WTC11 (cell line): ENCODE data around the gene GTF3C1. TPM values are rescaled to one million over a fixed set of nuclear protein-coding genes. Genes with fewer than 3 reads are reported as not detected.

Experiments
- ATAC-seq: fragments of 200-7000 bp; cut with Tn5 transposase; 2 replicates; pipeline ENCODE4 v1.10.0; 2021; ENCODE audit warnings: mild to moderate bottlenecking, moderate library complexity
- CTCF ChIA-PET: fragments of 300-600 bp; sonication (Branson Sonifier 250); formaldehyde crosslinking; loops from one replicate; lab custom pipeline; 2021; ENCODE audit warnings: antibody characterized with exemption; lab: Charles Lee
- POLR2A ChIA-PET: fragments of 350-600 bp; sonication (Branson Sonifier 250); formaldehyde crosslinking; loops from one replicate; lab custom pipeline; 2021; ENCODE audit warnings: antibody characterized with exemption; lab: Charles Lee
- DNase-seq: peaks from one replicate; pipeline ENCODE4 v3.0.0; 2021; ENCODE audit warnings: low spot score
- H3K27ac Mint-ChIP-seq: 2 replicates; pipeline ENCODE4 v1.8.0; 2021; ENCODE audit warnings: mixed read lengths
- H3K27me3 Mint-ChIP-seq: 2 replicates; pipeline ENCODE4 v1.8.0; 2021; ENCODE audit warnings: low read depth, mild to moderate bottlenecking, moderate library complexity, mixed read lengths
- H3K36me3 Mint-ChIP-seq: 2 replicates; pipeline ENCODE4 v1.8.0; 2021; ENCODE audit warnings: mixed read lengths
- H3K4me1 Mint-ChIP-seq: 2 replicates; pipeline ENCODE4 v1.8.0; 2022; ENCODE audit warnings: mixed read lengths
- H3K4me3 Mint-ChIP-seq: 2 replicates; pipeline ENCODE4 v1.8.0; 2021; ENCODE audit warnings: mild to moderate bottlenecking, moderate library complexity, mixed read lengths
- H3K9me3 Mint-ChIP-seq: 2 replicates; pipeline ENCODE4 v1.8.0; 2021; ENCODE audit warnings: mixed read lengths
- CREB1 ChIP-seq: sonication (generic); formaldehyde crosslinking; IDR thresholded peaks from 2 replicates; pipeline ENCODE4 v1.8.0; 2023; ENCODE audit warnings: mild to moderate bottlenecking, missing genetic modification reagents
- CREM ChIP-seq: sonication (generic); formaldehyde crosslinking; IDR thresholded peaks from 2 replicates; pipeline ENCODE4 v1.8.1; 2022; ENCODE audit warnings: mild to moderate bottlenecking, missing genetic modification reagents, moderate library complexity
- ETV6 ChIP-seq: sonication (generic); formaldehyde crosslinking; IDR thresholded peaks from 2 replicates; pipeline ENCODE4 v1.8.1; 2022; ENCODE audit warnings: mild to moderate bottlenecking, missing genetic modification reagents
- FOXP1 ChIP-seq: sonication (generic); formaldehyde crosslinking; IDR thresholded peaks from 2 replicates; pipeline ENCODE4 v1.8.0; 2022; ENCODE audit warnings: missing genetic modification reagents, mild to moderate bottlenecking, moderate library complexity, borderline replicate concordance
- GRHL2 ChIP-seq: fragments of 250-450 bp; sonication (Bioruptor Pico); IDR thresholded peaks from 2 replicates; pipeline ENCODE4 v1.8.0; 2022; ENCODE audit warnings: mild to moderate bottlenecking, moderate library complexity; ENCODE audit not compliant: insufficient replicate concordance, severe bottlenecking
- GTF2I ChIP-seq: fragments of 250-450 bp; sonication (Bioruptor Pico); conservative IDR thresholded peaks from 2 replicates; pipeline ENCODE4 v1.4.0; 2021; ENCODE audit warnings: mild to moderate bottlenecking
- JAZF1 ChIP-seq: fragments of 250-450 bp; sonication (Bioruptor Pico); IDR thresholded peaks from 2 replicates; pipeline ENCODE4 v1.9.0; 2021; ENCODE audit warnings: moderate library complexity, mild to moderate bottlenecking, inconsistent platforms
- JUN ChIP-seq: sonication (generic); formaldehyde crosslinking; IDR thresholded peaks from 2 replicates; pipeline ENCODE4 v1.8.0; 2023; ENCODE audit warnings: mild to moderate bottlenecking, missing genetic modification reagents
- NFYB ChIP-seq: sonication (generic); formaldehyde crosslinking; conservative IDR thresholded peaks from 2 replicates; pipeline ENCODE4 v1.8.0; 2022; ENCODE audit warnings: low read depth, missing genetic modification reagents
- NR1H2 ChIP-seq: sonication (generic); formaldehyde crosslinking; IDR thresholded peaks from 2 replicates; pipeline ENCODE4 v1.9.0; 2021; ENCODE audit warnings: mild to moderate bottlenecking, moderate library complexity, missing genetic modification reagents
- OVOL2 ChIP-seq: fragments of 250-450 bp; sonication (Bioruptor Pico); IDR thresholded peaks from 2 replicates; pipeline ENCODE4 v1.9.0; 2021; ENCODE audit warnings: mild to moderate bottlenecking, borderline replicate concordance
- RELA ChIP-seq: sonication (generic); formaldehyde crosslinking; IDR thresholded peaks from 2 replicates; pipeline ENCODE4 v1.8.1; 2022; ENCODE audit warnings: missing genetic modification reagents, mild to moderate bottlenecking, borderline replicate concordance
- SOX15 ChIP-seq: fragments of 250-450 bp; sonication (Bioruptor Pico); IDR thresholded peaks from 2 replicates; pipeline ENCODE4 v1.9.0; 2021; ENCODE audit warnings: mild to moderate bottlenecking
- SP1 ChIP-seq: sonication (generic); formaldehyde crosslinking; conservative IDR thresholded peaks from 2 replicates; pipeline ENCODE4 v1.8.1; 2022; ENCODE audit warnings: missing genetic modification reagents
- TEAD1 ChIP-seq: sonication (generic); formaldehyde crosslinking; IDR thresholded peaks from 2 replicates; pipeline ENCODE4 v1.8.0; 2022; ENCODE audit warnings: mild to moderate bottlenecking, missing genetic modification reagents
- TP53 ChIP-seq: sonication (generic); formaldehyde crosslinking; IDR thresholded peaks from 2 replicates; pipeline ENCODE4 v1.8.1; 2023; ENCODE audit warnings: mild to moderate bottlenecking, missing genetic modification reagents
- ZNF121 ChIP-seq: sonication (generic); formaldehyde crosslinking; IDR thresholded peaks from 2 replicates; pipeline ENCODE4 v1.8.0; 2023; ENCODE audit warnings: missing genetic modification reagents
- ZNF138 ChIP-seq: sonication (generic); formaldehyde crosslinking; conservative IDR thresholded peaks from 2 replicates; pipeline ENCODE4 v1.8.1; 2022; ENCODE audit warnings: mild to moderate bottlenecking, moderate library complexity, missing genetic modification reagents
- ZNF671 ChIP-seq: fragments of 250-450 bp; sonication (Bioruptor Pico); IDR thresholded peaks from 2 replicates; pipeline ENCODE4 v1.8.0; 2021; ENCODE audit warnings: mild to moderate bottlenecking
- total RNA-seq: library from RNA; stranded (reverse); gene quantifications from 3 replicates; pipeline ENCODE4 v1.2.3, GENCODE V29; 2021
- TF ChIP-seq, protein P1 (sequence below): fragments of 250-450 bp; sonication (Bioruptor Pico); IDR thresholded peaks from 2 replicates; pipeline ENCODE4 v1.8.0; 2021; ENCODE audit warnings: mild to moderate bottlenecking
- TF ChIP-seq, protein P2 (sequence below): sonication (generic); formaldehyde crosslinking; IDR thresholded peaks from 2 replicates; pipeline ENCODE4 v1.8.0; 2022; ENCODE audit warnings: mild to moderate bottlenecking, missing genetic modification reagents
- TF ChIP-seq, protein P3 (sequence below): fragments of 250-450 bp; sonication (Bioruptor Pico); IDR thresholded peaks from 2 replicates; pipeline ENCODE4 v1.9.0; 2021; ENCODE audit warnings: mild to moderate bottlenecking
- TF ChIP-seq, protein P4 (sequence below): sonication (generic); formaldehyde crosslinking; IDR thresholded peaks from 2 replicates; pipeline ENCODE4 v1.8.1; 2023; ENCODE audit warnings: mild to moderate bottlenecking, moderate library complexity, missing genetic modification reagents
- TF ChIP-seq, protein P5 (sequence below): sonication (generic); formaldehyde crosslinking; IDR thresholded peaks from 2 replicates; pipeline ENCODE4 v1.8.0; 2022; ENCODE audit warnings: mild to moderate bottlenecking, missing genetic modification reagents
- TF ChIP-seq, protein P6 (sequence below): sonication (generic); formaldehyde crosslinking; IDR thresholded peaks from 2 replicates; pipeline ENCODE4 v1.8.0; 2022; ENCODE audit warnings: mild to moderate bottlenecking, missing genetic modification reagents

The GTF3C1 gene
- total RNA-seq, 1 experiment from 2014 or later, result 146 TPM

DNA sequence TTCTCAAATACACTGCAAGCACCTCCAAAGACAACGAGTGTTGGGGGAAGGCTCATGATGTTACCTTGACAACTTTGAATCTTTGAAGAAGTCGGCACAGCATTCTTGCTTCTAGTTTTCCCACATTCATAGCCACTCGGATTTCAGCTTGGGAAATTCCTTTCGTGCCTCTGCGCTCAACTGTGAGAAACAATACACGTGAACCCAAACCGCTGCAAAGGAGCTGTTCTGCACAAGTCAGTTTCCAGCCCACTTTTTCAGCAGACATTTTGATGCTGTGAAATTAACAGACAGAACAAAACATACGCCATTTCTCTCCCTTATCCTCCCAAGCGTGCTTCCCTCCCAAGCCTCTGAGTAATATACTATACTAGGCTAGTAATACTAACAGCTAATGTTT is 41.2 kb downstream of the GTF3C1 start:
- Mint-ChIP-seq H3K4me3 (no peak overlapping the region), H3K27me3 (no peaks in the 10 kb centered on the region), H3K4me1 (no peaks in the 10 kb centered on the region), H3K36me3 (peaks cover 81% of the 10 kb centered on the region)
- CTCF ChIA-PET, result no interaction called here
- ATAC-seq (no peak), DNase-seq (no peak)
- no peak for TF ChIP-seq JUN (CRISPR knock-in tag)
- TF ChIP-seq FOXP1 (CRISPR knock-in tag), result no peak
- TF ChIP-seq ZNF671 (CRISPR knock-in tag), result no peak
- no peak for TF ChIP-seq TP53 (CRISPR knock-in tag)
- TF ChIP-seq TEAD1 (CRISPR knock-in tag), result no peak
- TF ChIP-seq, protein P1, sequence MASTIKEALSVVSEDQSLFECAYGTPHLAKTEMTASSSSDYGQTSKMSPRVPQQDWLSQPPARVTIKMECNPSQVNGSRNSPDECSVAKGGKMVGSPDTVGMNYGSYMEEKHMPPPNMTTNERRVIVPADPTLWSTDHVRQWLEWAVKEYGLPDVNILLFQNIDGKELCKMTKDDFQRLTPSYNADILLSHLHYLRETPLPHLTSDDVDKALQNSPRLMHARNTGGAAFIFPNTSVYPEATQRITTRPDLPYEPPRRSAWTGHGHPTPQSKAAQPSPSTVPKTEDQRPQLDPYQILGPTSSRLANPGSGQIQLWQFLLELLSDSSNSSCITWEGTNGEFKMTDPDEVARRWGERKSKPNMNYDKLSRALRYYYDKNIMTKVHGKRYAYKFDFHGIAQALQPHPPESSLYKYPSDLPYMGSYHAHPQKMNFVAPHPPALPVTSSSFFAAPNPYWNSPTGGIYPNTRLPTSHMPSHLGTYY (CRISPR knock-in tag), result no peak
- TF ChIP-seq, protein P2, sequence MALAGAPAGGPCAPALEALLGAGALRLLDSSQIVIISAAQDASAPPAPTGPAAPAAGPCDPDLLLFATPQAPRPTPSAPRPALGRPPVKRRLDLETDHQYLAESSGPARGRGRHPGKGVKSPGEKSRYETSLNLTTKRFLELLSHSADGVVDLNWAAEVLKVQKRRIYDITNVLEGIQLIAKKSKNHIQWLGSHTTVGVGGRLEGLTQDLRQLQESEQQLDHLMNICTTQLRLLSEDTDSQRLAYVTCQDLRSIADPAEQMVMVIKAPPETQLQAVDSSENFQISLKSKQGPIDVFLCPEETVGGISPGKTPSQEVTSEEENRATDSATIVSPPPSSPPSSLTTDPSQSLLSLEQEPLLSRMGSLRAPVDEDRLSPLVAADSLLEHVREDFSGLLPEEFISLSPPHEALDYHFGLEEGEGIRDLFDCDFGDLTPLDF (CRISPR knock-in tag), result no peak
- no peak for TF ChIP-seq ZNF138 (CRISPR knock-in tag)
- TF ChIP-seq SOX15 (CRISPR knock-in tag), result no peak
- TF ChIP-seq, all 79 proteins: peak for 0
- POLR2A ChIA-PET, result no interaction called here
- Mint-ChIP-seq H3K9me3 (no peaks in the 10 kb centered on the region), H3K27ac (no peak overlapping the region)

DNA sequence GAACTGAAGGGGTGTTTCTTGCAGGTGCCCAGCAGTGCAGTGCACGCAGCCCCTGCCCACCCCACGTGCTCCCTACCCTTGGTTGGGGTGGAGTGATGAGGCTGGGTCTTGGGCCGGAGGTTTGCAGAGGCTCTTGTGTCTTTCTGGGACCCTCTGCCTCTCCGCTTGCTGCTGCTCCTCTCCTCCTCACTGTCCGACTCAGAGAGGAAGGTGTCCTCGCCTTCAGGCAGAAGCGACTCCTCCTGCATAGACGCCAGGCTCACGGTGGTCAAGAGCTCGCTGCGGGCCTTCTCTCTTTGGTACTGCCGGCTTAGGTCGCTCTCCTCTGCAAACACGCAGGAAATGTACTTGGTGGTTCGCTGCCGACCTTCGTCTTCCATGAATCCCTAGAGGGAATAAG is 42.9 kb downstream of the GTF3C1 start:
- Mint-ChIP-seq H3K9me3 (no peaks in the 10 kb centered on the region), H3K36me3 (peaks cover 83% of the 10 kb centered on the region), H3K4me1 (no peaks in the 10 kb centered on the region), H3K27ac (no peak overlapping the region), H3K27me3 (no peaks in the 10 kb centered on the region), H3K4me3 (no peak overlapping the region)
- TF ChIP-seq NR1H2 (CRISPR knock-in tag), result no peak
- TF ChIP-seq GRHL2 (CRISPR knock-in tag), result no peak
- no peak for TF ChIP-seq RELA (CRISPR knock-in tag)
- TF ChIP-seq, protein P3, sequence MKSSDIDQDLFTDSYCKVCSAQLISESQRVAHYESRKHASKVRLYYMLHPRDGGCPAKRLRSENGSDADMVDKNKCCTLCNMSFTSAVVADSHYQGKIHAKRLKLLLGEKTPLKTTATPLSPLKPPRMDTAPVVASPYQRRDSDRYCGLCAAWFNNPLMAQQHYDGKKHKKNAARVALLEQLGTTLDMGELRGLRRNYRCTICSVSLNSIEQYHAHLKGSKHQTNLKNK (CRISPR knock-in tag), result no peak
- no peak for TF ChIP-seq OVOL2 (CRISPR knock-in tag)
- TF ChIP-seq SP1 (CRISPR knock-in tag), result no peak
- TF ChIP-seq, protein P4, sequence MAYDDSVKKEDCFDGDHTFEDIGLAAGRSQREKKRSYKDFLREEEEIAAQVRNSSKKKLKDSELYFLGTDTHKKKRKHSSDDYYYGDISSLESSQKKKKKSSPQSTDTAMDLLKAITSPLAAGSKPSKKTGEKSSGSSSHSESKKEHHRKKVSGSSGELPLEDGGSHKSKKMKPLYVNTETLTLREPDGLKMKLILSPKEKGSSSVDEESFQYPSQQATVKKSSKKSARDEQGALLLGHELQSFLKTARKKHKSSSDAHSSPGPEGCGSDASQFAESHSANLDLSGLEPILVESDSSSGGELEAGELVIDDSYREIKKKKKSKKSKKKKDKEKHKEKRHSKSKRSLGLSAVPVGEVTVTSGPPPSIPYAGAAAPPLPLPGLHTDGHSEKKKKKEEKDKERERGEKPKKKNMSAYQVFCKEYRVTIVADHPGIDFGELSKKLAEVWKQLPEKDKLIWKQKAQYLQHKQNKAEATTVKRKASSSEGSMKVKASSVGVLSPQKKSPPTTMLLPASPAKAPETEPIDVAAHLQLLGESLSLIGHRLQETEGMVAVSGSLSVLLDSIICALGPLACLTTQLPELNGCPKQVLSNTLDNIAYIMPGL (CRISPR knock-in tag), result no peak
- TF ChIP-seq CREB1, result no peak
- no peak for TF ChIP-seq JAZF1
- TF ChIP-seq, protein P2 (CRISPR knock-in tag), result no peak
- TF ChIP-seq ZNF121, result no peak
- no peak for TF ChIP-seq NFYB (CRISPR knock-in tag)
- TF ChIP-seq, protein P5, sequence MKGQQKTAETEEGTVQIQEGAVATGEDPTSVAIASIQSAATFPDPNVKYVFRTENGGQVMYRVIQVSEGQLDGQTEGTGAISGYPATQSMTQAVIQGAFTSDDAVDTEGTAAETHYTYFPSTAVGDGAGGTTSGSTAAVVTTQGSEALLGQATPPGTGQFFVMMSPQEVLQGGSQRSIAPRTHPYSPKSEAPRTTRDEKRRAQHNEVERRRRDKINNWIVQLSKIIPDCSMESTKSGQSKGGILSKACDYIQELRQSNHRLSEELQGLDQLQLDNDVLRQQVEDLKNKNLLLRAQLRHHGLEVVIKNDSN (CRISPR knock-in tag), result no peak
- TF ChIP-seq, protein P6, sequence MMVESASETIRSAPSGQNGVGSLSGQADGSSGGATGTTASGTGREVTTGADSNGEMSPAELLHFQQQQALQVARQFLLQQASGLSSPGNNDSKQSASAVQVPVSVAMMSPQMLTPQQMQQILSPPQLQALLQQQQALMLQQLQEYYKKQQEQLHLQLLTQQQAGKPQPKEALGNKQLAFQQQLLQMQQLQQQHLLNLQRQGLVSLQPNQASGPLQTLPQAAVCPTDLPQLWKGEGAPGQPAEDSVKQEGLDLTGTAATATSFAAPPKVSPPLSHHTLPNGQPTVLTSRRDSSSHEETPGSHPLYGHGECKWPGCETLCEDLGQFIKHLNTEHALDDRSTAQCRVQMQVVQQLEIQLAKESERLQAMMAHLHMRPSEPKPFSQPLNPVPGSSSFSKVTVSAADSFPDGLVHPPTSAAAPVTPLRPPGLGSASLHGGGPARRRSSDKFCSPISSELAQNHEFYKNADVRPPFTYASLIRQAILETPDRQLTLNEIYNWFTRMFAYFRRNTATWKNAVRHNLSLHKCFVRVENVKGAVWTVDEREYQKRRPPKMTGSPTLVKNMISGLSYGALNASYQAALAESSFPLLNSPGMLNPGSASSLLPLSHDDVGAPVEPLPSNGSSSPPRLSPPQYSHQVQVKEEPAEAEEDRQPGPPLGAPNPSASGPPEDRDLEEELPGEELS (CRISPR knock-in tag), result no peak
- no peak for TF ChIP-seq CREM (CRISPR knock-in tag)
- TF ChIP-seq GTF2I (CRISPR knock-in tag), result no peak
- TF ChIP-seq, protein P1 (CRISPR knock-in tag), result no peak
- no peak for TF ChIP-seq ZNF138 (CRISPR knock-in tag)
- no peak for TF ChIP-seq ETV6 (CRISPR knock-in tag)
- ChIA-PET POLR2A (interaction anchor here (0.6 kb wide), 1 partner anchor 379 kb away, joined by 4 read pairs; no protein-coding TSS in a partner anchor), CTCF (no interaction called here)
- ATAC-seq (no peak), DNase-seq (no peak)
